Ureter (tissue), 1 donor: Measurements from ENCODE around the gene KCNG3. TPM values are rescaled to one million over a fixed set of nuclear protein-coding genes. Genes with fewer than 3 reads are reported as not detected.

ENCODE experiments used
- DNase-seq: peaks from one replicate; pipeline ENCODE4 v3.0.0-alpha.2; 2020; ENCODE audit warnings: low spot score
- total RNA-seq: library from RNA; stranded (reverse); gene quantifications from one replicate; pipeline ENCODE4 v1.2.4, GENCODE V29; 2023
- donor health status: DM: yes; HTN: yes; CAD: no.

Gene KCNG3
- total RNA-seq, 1 donor from 2014 or later, result not detected

- no peak for DNase-seq
Measured at GRCh38 chr2:42486145-42486906, 7.5 kb downstream of the KCNG3 start.

GRCh38 chr2:42480402-42480801, 13.4 kb downstream of the KCNG3 start:
- DNase-seq, result no peak

GRCh38 chr2:42474765-42475454, 18.9 kb downstream of the KCNG3 start:
- DNase-seq, result no peak

GRCh38 chr2:42470706-42471105, 23.1 kb downstream of the KCNG3 start:
- DNase-seq, result no peak

- DNase-seq, result no peak
Measured at GRCh38 chr2:42464631-42465030, 29.2 kb downstream of the KCNG3 start.

- DNase-seq, result no peak
Measured at GRCh38 chr2:42463570-42463969, 30.2 kb downstream of the KCNG3 start.

- DNase-seq, result no peak
Measured at GRCh38 chr2:42459296-42459695, 34.5 kb downstream of the KCNG3 start.

GRCh38 chr2:42458396-42458795, 35.4 kb downstream of the KCNG3 start:
- no peak for DNase-seq

- DNase-seq, result no peak
Measured at GRCh38 chr2:42457011-42457410, 36.8 kb downstream of the KCNG3 start.

- no peak for DNase-seq
Measured at GRCh38 chr2:42456126-42456839, 37.5 kb downstream of the KCNG3 start.

- no peak for DNase-seq
Measured at GRCh38 chr2:42452545-42452944, 41.2 kb downstream of the KCNG3 start.

- no peak for DNase-seq
Measured at GRCh38 chr2:42450136-42450535, 43.6 kb downstream of the KCNG3 start.

- no peak for DNase-seq
Measured at GRCh38 chr2:42449163-42450087, 44.4 kb downstream of the KCNG3 start.

GRCh38 chr2:42448163-42448562, 45.6 kb downstream of the KCNG3 start:
- no peak for DNase-seq

- DNase-seq, result no peak
Measured at GRCh38 chr2:42446503-42447271, 47.1 kb downstream of the KCNG3 start.

GRCh38 chr2:42443718-42444399, 49.9 kb downstream of the KCNG3 start:
- no peak for DNase-seq

GRCh38 chr2:42442774-42443173, 51.0 kb downstream of the KCNG3 start:
- DNase-seq, result no peak

- no peak for DNase-seq
Measured at GRCh38 chr2:42438685-42439084, 55.1 kb downstream of the KCNG3 start.

- no peak for DNase-seq
Measured at GRCh38 chr2:42436370-42436769, 57.4 kb downstream of the KCNG3 start.

- no peak for DNase-seq
Measured at GRCh38 chr2:42435628-42436027, 58.2 kb downstream of the KCNG3 start.
